ENCODE results near the gene VPS13D.
"Not testable (repeated sequence)": the region's sequence is repeated elsewhere in the genome, so short reads cannot be mapped to it uniquely, and the experiment has no call there.

Gene VPS13D

DNA sequence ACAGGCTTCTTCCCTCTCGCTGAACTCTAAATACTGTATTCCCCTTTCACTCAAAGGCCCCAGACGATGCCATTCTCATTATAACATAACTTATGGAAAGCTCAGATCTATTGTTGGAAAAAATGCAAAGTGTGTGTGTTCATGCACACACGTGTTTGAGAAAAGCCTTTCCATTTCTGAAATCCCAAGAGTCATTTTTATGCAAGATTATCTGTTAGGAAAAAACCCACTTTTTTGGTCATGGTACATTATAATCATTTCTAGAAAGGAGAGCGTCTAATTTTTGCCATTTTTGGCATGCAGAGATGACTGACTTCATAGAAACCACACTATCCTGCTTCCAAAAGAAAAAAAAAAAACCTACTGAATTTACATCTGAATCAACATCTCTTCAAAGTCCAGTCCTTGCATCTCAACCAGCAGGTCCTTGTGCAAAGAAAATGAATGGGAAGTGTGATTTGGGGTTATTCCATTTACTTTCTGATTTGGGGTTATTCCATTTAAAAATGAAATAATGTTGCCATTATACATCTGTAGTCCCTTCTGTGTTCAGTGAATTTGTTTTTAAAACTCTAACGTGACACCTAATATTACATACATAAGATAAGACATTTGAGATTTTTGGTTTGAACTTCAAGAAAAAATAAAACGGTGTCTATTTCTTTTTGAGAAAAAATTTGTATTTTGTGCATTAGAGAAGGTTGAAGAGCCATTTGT, 237.9 kb downstream of the VPS13D start:
- FAIRE-seq (no peak), DNase-seq (ENCODE audit: low spot score) (no peak)

DNA sequence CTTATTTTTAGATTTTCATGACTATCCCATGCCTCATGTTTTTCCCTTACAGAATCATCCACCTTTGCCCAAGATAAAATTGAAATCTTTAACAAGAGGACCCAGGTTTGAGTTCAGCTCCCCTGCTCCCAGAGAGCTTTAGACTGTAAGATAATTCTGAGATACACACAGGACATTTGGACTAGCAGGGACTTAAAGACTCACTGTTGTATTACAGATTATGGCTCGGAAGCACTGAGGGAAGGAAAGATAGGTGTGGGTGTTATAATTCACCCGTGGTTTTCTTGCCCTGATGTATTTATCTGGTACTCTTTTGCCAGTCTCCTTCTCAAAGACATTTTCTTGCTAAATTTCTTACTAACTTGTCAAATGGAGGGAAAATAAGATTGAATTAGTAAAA, 238.5 kb downstream of the VPS13D start:
- FAIRE-seq: no peak
- no peak for DNase-seq (ENCODE audit: low spot score)

DNA sequence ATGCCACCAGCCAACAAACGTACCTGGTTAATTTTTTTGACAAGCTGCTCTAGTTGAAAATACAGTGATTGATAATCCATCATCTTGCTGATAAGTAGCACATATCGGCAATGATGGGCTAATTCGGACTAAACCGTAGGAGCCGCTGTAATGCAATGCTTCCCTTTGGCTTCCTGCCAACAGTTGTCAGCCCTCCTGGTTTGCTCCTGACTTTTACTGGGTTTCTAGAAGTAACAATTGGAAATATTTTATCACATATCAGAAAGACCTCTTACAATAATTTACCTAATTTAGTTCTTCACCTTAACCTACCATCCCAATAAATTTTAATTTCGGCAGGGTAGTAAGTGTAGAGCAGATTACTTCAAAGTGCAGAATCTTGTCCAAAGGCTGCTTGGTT, 239.7 kb downstream of the VPS13D start:
- DNase-seq (ENCODE audit: low spot score) (no peak), FAIRE-seq (no peak)

DNA sequence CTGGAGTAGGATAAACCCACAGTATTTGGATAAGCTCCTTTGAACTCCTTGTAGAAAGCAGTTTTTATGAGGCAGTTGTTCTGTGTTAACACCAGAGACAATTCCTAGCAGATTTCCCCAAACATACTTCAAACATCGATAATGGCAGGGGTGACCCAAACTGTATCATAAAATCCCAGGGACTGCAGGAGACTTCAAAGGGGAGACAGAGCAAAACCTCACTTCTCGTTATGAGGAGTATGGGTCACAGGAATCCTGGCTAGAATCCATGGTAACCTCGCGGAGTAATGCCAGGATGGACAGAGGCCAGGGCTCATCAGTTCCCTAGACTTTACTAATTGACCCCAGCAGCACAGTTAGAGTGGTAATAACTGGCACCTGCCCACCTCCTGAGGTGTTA, 240.2 kb downstream of the VPS13D start:
- no peak for DNase-seq (ENCODE audit: low spot score)
- FAIRE-seq: no peak

DNA sequence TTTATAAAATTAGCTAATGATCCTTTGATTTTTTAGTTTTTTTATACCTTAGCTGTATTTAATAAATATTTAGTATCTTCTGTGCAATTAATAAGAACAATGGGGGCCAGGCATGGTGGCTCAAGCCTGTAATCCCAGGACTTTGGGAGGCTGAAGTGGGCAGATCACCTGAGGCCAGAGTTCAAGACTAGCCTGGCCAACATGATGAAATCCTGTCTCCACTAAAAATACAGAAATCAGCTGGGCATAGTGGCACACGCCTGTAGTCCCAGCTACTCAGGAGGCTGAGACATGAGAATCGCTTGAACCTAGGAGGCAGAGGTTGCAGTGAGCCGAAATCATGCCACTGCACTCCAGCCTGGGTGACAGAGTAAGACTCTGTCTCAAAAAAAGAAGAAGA, 241.1 kb downstream of the VPS13D start:
- FAIRE-seq: not testable (repeated sequence)

DNA sequence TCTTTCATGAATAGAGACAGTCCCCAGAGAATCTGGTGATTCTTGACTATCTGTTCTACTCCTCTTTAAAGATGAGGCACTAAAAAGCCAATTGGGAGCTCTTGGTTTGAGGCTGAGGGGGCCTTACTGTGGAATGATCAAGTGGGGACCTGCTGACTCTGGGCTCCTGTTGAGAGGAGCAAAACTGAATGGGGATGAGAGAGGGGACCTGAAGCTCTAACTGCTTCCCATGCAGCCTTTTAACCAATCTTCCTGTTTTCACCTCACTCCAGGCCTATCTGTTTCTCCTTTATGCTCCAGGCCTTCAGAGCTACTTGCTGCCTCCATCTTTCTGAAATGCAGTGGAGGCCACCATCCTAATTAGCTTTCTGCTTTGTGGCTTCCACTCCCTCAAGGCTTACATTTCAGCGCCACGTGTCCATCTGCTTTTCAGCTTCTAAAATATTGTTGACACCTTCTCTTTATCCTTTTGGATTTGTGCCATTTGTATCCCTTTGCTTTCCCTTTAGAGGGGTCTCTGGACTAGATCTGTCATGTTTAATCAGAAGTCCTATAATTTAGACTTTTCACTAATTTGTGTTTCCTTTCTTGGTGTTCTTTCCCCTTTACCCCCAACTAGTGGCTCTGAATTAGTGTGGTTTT, 242.4 kb downstream of the VPS13D start:
- DNase-seq (ENCODE audit: low spot score) (no peak), FAIRE-seq (no peak)

More for the DNA sequence above, 241.1 kb downstream of the VPS13D start:
- not testable (repeated sequence) for DNase-seq (ENCODE audit: low spot score)

DNA sequence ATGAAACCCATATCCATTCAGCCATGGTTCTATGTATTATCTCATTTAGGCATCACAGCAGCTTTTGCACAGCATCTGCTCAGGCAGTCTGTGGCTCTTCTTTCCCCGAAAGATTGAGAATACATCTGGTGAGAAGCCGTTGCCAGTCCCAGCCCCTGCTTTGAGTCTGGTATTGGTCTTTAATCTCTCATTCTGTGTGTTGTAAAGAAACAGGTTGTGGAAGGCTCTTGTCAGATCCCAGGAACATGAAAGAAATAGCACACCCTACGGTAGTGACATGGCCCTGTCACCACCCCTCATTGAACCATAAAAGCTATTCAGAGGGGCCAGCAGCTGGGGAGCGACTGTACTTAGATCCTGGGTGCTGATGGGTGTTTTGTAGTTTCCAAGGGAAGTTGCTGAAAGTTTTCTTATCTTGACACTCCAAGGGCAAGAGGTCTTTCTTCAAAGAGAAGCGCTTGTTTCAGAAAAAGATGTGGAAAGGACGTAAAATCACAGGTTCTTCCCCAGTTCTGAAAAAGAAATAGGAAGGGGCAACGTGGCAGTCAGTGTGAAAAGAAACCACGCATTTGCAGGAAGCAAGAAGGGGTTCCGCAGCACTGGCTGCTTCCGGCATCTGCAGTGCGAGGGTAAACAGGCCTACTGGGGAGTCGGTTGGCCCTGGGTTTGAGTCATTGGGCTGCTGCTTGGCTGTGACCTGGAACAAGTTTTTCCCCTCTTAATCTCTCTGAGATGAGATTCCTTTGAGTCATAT, 243.1 kb downstream of the VPS13D start:
- FAIRE-seq (no peak), DNase-seq (ENCODE audit: low spot score) (no peak)

DNA sequence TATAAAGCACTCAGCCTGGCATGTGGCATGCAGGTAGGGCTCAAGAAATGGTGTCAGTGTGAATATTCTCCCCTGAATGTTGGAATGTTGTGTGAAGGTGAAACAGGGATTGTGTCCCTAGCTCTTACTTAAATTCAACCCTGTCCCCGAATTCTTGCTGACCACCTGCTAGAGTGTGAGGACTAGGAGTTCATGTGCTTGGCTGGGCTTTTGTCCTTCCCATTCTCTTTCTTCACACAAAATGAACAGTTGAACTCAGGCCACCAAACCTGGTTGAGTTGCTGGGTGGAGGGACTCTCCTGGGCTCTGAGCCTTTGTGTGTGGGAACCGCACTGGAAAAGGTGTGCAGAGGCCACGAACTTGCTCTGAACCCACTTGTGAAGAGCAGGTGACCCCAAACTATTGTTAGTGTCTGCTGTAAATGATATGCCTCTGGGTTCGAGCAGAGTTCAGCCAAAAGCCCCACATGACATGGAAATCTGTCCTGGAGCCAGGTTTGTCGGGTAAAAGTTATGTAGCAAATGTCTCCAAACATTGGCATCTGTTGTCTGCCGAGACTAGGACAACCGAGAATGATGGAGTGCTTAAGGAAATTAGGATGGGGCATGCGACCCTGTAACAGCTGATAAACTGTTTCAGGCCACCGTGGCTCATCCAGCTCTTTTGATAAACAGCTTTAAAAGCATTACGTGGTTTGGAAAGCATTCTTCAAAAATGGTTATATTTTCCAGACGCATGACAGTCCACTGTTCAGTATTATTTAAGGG, 243.9 kb downstream of the VPS13D start:
- DNase-seq (ENCODE audit: low spot score): no peak
- no peak for FAIRE-seq

DNA sequence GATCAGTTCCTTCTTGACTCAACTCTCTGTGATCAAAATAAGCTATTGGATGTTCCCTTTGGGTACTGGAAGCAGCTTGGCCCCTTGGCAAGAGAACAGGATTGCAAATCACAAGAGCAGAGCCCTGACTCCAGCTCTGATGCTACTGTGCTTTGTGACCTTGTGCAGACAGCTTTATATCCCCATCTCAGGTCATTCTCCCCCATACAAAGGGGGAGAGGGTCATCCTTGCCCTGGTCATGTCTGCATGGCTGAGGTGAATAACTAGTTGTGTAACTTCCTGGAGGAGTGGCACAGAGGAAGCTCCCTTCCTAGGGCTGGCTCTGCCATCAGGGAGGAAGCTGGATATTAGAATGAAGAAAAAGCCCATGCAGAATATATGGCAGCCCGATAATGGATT, 245.3 kb downstream of the VPS13D start:
- no peak for DNase-seq (ENCODE audit: low spot score)
- no peak for FAIRE-seq

DNA sequence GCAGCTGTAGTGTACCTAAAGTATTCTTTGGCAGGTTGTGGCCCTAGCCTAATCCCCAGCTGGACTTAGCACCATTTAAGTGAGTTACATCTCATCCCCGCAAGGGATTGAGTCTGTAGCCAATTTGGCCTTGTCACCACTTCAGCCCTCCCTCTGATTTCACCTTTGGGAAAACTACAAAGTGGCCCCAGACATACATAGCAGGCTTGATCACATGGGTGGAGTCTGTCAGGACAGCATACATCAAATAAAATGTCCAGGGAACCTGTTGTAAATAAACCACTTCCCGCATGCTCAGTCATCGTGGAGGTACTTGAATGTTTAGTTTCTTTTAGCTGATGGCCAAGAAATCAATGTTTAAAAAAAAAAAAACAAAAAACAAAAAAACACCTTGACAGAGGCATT, 245.7 kb downstream of the VPS13D start:
- FAIRE-seq (no peak), DNase-seq (ENCODE audit: low spot score) (no peak)

DNA sequence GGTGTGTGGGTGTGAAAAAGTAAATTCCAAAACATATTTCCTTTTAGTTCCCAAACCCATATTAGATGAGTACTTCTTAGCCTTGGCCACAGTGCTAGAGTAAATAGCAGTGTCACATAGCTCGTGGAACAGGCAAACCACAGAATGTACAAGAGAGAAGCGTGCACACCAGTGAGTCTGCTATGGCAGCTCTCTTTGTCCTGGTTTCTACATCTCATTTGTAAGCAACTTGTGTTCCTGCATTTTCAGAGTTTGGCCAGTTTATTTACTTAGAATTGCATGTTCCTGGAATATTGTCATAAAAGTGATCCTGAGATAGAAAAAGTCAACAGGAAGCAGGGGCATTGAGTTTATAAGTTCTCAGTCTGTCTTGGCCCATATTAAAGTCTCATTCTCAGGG, 246.1 kb downstream of the VPS13D start:
- no peak for FAIRE-seq
- no peak for DNase-seq (ENCODE audit: low spot score)

DNA sequence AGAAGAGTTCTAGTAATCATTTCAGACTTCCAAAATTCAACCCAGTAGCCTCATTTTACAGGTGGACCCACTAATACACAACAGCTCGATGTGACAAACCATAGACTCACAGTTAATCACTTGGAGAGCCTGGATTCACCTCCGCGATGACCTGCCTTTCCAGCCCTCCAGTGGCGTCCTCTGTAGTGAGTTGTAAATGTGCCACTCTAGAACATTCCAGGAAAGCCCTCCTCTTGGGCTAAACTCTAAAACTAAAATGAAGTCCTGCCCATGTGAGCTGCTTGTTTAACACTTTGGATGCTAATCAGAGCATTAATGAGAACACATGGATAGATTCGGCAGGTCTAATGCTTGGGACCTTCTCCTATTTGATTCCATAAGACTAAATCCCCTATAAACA, 247.5 kb downstream of the VPS13D start:
- DNase-seq (ENCODE audit: low spot score) (no peak), FAIRE-seq (no peak)

DNA sequence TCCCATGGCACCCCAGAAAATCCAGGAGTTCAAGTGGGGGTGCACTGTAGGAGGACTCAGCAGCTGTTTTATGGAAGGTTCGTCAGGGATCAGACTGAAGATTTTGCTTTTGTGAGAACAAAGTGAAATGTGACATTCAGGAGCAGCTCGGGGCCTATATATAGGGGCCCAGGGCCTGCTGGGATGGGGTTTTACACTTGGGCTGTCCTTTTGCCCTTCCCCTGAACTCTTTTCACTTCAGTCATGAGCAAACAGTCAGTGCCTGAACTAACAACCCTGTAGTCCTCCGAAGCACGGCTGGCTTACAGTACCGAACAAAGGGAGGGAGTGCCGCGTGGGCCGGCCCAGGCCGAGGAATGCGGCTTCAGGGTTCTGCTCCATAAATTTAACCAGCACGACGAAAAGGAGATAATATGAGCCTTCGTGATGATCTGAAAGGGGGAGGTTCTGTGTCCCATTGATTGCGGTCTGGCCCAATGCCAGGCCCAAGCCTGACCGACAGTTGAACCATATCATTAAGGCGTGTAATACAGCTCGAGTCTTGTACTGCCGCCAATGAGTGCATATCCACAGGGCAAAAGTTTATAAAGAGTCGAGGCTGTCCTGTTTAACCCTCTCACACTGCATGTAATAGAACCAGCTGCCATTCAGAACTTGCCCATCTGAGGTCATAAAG, 248.2 kb downstream of the VPS13D start:
- FAIRE-seq: peak; percentile 99
- peak; percentile 99 for DNase-seq (ENCODE audit: low spot score)

DNA sequence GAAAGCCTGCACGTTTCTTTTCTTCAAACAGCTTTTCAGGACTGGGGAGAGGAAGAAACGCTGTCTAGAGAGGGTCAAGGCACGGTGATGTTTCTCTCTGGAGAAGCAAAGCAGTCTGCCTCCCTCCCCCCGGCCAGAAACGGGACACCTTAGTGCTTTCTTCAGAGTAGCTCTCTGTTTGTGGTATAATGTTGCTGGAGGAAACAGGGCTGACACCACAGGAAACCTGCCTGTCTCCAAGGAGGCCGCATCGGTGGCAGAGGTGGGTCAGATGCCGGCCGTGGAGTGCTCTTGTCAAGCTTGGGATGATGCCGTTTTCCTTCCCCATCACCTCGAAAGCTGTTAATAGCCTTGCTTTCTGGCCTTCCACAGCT, 248.8 kb downstream of the VPS13D start:
- DNase-seq (ENCODE audit: low spot score) (no peak), FAIRE-seq (no peak)

DNA sequence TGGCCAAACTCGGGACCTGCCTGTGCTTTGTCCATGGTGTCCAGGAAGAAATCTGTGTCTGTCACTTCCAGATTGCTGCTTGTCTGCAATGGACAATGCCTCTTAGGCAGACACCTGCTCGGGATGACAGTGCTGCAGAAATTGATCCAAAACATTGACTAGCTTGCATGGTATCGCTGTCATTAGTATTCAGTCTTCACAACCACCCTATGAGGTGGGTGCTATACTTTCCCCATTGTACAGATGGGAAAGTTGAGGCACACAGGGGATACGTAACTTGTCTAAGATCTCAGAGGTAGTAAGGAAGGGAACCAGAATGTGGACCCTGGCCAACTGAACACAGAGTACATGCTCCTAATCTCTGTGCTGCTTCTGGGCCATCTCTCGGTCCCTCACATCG, 249.5 kb downstream of the VPS13D start:
- FAIRE-seq: no peak
- no peak for DNase-seq (ENCODE audit: low spot score)

DNA sequence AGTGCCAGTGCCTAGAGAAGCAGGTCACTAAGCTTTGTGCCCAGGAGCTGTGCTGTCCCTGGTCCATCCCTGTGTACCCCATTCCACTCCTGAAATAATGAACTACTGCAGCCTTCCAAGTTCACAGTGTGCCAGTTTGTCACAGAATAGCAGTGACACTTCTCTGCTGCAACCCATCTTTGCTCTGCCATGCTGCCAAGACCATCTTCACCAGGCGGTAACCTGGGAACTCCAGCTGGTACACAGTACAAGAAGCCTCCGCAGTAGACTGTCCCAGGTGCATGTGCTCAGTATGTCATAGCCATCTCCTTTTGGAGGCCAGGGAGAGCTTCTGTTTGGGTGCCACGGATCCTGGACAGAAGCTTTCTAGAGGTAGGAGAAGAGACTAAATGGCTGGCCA, 250.2 kb downstream of the VPS13D start:
- DNase-seq (ENCODE audit: low spot score): no peak
- no peak for FAIRE-seq

DNA sequence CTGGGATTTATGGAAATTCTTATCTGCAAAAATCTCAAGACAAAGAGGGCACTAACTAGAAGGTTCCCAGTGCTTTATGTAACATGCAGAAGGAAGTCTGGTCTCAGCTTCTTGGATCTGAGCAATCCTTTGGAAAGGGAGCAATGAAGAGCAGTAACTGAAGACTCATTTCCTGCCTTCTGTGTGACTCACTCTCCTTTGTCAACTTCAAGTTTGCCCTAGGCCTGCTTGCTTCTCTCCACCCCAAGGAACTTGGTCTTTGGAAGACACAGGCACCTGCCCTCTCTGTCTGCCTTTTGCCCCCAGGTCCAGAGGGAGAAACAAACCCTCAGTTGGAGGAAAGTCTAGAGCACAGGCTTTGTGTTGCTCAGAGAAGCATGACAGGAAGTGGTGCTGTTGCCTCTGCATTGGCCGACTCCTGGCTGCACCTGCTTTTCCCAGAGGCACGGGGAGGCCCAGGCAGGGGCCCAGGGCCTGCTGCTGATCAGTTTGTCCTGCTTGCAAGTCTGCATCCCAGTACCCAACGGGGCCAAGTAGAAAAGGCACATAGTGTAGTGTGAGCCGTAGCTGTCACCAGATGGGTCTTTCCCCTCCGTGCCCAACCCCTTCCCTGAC, 251.0 kb downstream of the VPS13D start:
- DNase-seq (ENCODE audit: low spot score) (peak; percentile 81), FAIRE-seq (peak; percentile 94)

DNA sequence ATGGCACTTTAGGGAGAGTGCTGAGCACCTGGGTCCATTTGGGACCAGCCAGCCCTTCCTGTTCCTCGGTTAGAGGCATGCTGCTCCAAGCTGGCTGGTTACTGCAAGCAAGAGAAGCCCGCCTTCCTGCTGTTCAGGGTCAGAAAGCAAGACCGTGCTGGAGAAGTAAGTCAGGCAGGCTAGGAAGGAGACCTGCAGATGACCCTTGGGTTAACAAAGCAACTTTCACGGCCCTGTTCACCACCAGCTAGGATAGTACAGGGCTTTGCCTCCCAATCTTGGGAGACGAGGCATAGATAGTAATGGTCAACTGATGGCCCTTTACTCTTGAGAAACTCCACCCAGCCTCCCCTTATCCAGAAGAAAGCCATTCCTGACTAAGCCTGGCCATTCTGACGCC, 252.1 kb downstream of the VPS13D start:
- DNase-seq (ENCODE audit: low spot score): no peak
- no peak for FAIRE-seq

DNA sequence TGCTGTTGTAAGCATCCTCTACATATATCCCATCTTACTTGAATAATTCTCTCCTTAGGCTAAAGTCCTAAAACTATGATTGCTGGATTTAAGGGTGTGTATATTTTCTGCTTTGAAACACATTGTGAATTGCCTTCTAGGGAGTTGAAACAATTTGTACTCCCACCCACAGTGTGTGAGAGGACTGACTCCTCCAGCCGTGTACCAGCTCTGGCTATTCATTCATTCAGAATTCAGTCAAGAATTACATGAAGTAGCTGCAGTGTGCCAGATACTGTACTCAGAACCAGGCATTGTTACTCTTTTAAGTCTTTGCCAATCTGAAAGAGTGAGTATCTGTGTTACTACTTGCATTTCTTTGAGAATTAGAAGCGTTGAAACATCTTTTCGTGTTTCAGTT, 253.2 kb downstream of the VPS13D start:
- FAIRE-seq (no peak), DNase-seq (ENCODE audit: low spot score) (no peak)

DNA sequence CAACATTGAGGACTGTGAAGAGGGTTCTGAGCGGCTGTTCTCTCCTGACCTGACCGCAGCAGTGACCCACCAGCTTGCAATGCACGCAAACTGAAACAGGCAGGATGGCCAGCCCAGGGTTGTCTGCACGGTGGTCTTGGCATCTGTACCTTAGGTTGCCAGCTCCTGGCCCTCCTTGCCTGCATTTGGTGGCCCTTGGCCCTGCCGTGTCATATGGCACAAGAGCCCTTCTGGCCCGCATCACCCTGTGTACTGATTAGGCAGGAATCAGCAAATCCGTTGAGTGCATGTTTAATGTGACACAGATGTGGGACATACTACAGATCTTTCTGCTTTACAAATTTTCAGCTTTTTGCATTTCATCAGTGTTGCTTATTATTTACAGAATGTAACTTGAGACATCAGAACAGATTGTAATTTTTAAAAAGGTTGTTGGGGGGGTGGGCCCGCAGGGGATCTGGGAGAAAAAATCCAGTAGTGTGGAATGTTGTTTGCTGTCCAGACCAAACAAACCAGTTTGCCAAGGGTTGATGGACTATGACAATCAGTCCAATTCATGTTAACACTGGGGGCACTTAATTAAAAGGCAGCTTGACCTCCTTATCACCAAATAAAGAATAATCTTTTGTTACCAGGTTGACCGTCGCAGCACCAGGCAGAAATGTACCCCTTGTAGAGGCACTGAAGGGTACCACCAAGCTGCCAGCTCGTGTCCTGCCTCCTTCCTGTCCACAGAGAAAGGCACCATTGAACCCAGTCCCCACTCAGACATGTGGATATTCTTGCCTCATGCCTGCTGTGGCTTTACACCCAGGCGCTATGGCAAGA, 255.6 kb downstream of the VPS13D start:
- FAIRE-seq (no peak), DNase-seq (ENCODE audit: low spot score) (no peak)

Data from RCC 7860 (cell line).